ENCODE results near the gene SMTNL1. TPM values are rescaled to one million over a fixed set of nuclear protein-coding genes. Genes with fewer than 3 reads are reported as not detected.

SMTNL1 gene
- total and polyA plus RNA-seq, 4 donors = not detected

GRCh38 chr11:57585301-57585700 lies 47.9 kb downstream of the SMTNL1 start (continued):
- TF ChIP-seq, protein P1, sequence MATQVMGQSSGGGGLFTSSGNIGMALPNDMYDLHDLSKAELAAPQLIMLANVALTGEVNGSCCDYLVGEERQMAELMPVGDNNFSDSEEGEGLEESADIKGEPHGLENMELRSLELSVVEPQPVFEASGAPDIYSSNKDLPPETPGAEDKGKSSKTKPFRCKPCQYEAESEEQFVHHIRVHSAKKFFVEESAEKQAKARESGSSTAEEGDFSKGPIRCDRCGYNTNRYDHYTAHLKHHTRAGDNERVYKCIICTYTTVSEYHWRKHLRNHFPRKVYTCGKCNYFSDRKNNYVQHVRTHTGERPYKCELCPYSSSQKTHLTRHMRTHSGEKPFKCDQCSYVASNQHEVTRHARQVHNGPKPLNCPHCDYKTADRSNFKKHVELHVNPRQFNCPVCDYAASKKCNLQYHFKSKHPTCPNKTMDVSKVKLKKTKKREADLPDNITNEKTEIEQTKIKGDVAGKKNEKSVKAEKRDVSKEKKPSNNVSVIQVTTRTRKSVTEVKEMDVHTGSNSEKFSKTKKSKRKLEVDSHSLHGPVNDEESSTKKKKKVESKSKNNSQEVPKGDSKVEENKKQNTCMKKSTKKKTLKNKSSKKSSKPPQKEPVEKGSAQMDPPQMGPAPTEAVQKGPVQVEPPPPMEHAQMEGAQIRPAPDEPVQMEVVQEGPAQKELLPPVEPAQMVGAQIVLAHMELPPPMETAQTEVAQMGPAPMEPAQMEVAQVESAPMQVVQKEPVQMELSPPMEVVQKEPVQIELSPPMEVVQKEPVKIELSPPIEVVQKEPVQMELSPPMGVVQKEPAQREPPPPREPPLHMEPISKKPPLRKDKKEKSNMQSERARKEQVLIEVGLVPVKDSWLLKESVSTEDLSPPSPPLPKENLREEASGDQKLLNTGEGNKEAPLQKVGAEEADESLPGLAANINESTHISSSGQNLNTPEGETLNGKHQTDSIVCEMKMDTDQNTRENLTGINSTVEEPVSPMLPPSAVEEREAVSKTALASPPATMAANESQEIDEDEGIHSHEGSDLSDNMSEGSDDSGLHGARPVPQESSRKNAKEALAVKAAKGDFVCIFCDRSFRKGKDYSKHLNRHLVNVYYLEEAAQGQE (IDR thresholded peaks at IDR 0.05) = no peak

DNA sequence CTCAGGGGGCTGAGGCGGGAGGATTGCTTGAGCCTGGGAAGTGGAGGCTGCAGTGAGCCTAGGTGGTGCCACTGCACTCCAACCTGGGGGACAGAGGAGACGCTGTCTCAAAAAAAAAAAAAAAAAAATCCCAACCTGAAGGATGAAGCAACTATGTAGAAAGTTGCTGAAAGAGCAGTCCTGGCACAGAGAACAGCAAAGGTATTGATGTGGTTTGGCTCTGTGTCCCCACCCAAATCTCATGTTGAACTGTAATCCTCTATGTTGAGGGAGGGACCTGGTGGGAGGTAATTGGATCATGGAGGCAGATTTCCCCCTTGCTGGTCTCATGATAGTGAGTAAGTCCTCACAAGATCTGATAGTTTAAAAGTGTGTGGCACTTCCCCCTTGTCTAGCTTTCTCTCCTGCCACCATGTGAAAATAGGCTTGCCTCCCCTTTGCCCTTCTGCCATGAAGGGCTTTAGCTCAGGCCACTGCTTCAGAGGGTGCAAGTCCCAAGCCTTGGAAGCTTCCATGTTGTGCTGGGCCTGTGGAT lies 49.4 kb downstream of the SMTNL1 start:
- WGBS = 48% methylated on average over 2 of the region's 2 CpGs
- Histone ChIP-seq H3K36me3 (ENCODE audit: control insufficient read depth in 4 of 4, insufficient read depth in 3 of 4, low read depth in 1 of 4, low read length in 3 of 4) (no peaks in the 10 kb centered on the region), H3K9me3 (ENCODE audit: control insufficient read depth in 4 of 4, low read length in 3 of 4) (no peaks in the 10 kb centered on the region), H3K4me1 (ENCODE audit: control insufficient read depth in 4 of 4, insufficient read depth in 4 of 4, low read length in 3 of 4) (peaks cover 5 to 17% (median 12%) of the 10 kb centered on the region in 4 donors), H3K4me3 (ENCODE audit: low read depth in 1 of 3, low read length in 3 of 3) (no peak overlapping the region), H3K9ac (ENCODE audit: low read depth in 1 of 2, low read length in 2 of 2) (no peak overlapping the region), H3K27me3 (ENCODE audit: control insufficient read depth in 4 of 4, insufficient read depth in 4 of 4, low read length in 3 of 4) (no peaks in the 10 kb centered on the region), H3K27ac (ENCODE audit: low read depth in 1 of 2, low read length in 2 of 2) (no peak overlapping the region)
- no peak for TF ChIP-seq TAF1 (conservative IDR thresholded peaks at IDR 0.05)
- TF ChIP-seq FOXA2 (IDR thresholded peaks at IDR 0.05) = no peak
- TF ChIP-seq ZBTB33 (IDR thresholded peaks at IDR 0.05) = no peak
- DNase-seq (ENCODE audit: low spot score) = no peak

DNA sequence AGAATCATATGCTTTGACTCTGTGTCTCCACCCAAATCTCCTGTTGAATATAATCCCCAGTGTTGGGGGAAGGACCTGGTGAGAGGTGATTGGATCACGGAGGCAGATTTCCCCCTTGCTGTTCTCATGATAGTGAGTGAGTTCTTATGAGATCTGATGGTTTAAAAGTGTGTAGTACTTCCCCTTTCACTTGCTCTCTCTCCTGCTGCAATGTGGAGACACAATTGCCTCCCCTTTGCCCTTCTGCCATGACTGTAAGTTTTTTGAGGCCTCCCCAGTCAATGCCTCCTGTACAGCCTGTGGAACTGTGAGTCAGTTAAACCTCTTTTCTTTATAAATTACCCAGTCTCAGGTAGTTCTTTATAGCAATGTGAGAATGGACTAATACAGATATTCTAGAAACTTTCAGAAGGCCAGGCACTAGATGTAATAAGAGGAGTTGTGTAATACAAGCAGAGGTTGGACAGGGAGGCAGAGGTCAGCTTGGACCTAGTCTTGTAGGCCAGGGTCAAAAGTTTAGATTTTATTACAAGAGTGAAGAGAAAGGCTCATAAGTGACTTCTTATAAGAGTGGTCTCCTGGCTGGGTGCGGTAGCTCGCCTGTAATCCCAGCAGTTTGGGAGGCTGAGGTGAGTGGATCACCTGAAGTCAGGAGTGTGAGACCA lies 50.8 kb downstream of the SMTNL1 start:
- H3K27me3 ChIP-seq (ENCODE audit: control insufficient read depth in 4 of 4, insufficient read depth in 4 of 4, low read length in 3 of 4) = no peaks in the 10 kb centered on the region
- no peaks in the 10 kb centered on the region for H3K9me3 ChIP-seq (ENCODE audit: control insufficient read depth in 4 of 4, low read length in 3 of 4)
- H3K27ac ChIP-seq (ENCODE audit: low read depth in 1 of 2, low read length in 2 of 2) = peak overlapping the region; percentile 42 to 84
- H3K9ac ChIP-seq (ENCODE audit: low read depth in 1 of 2, low read length in 2 of 2) = no peak overlapping the region
- DNase-seq (ENCODE audit: low spot score) = no peak
- H3K36me3 ChIP-seq (ENCODE audit: control insufficient read depth in 4 of 4, insufficient read depth in 3 of 4, low read depth in 1 of 4, low read length in 3 of 4) = no peaks in the 10 kb centered on the region
- WGBS = 75% methylated on average over 3 of the region's 3 CpGs
- H3K4me3 ChIP-seq (ENCODE audit: low read depth in 1 of 3, low read length in 3 of 3) = no peak overlapping the region
- H3K4me1 ChIP-seq (ENCODE audit: control insufficient read depth in 4 of 4, insufficient read depth in 4 of 4, low read length in 3 of 4) = peaks cover 5 to 17% (median 12%) of the 10 kb centered on the region in 4 donors
- no peak for TF ChIP-seq ATF3 (IDR thresholded peaks at IDR 0.05)
- TF ChIP-seq GABPA (IDR thresholded peaks at IDR 0.05 in 1 of 2, conservative IDR thresholded peaks at IDR 0.05 in 1 of 2) = no peak
- peak; percentile 95 to 98 for TF ChIP-seq HNF4A (conservative IDR thresholded peaks at IDR 0.05)
- TF ChIP-seq JUND (IDR thresholded peaks at IDR 0.05) = peak in 1 of 2 donors; percentile 71
- TF ChIP-seq RAD21 (IDR thresholded peaks at IDR 0.05) = peak in 1 of 2 donors; percentile 31
- TF ChIP-seq ZBTB33 (IDR thresholded peaks at IDR 0.05) = no peak
- TF ChIP-seq, protein P2, sequence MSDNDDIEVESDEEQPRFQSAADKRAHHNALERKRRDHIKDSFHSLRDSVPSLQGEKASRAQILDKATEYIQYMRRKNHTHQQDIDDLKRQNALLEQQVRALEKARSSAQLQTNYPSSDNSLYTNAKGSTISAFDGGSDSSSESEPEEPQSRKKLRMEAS (IDR thresholded peaks at IDR 0.05) = peak; percentile 86
- TF ChIP-seq YY1 (IDR thresholded peaks at IDR 0.05) = peak; percentile 56
- TF ChIP-seq EGR1 (IDR thresholded peaks at IDR 0.05; ENCODE audit: low read depth in 2 of 2) = no peak
- no peak for TF ChIP-seq FOXA1 (IDR thresholded peaks at IDR 0.05)
- peak; percentile 90 for TF ChIP-seq NR2F2 (IDR thresholded peaks at IDR 0.05)
- no peak for TF ChIP-seq FOXA2 (IDR thresholded peaks at IDR 0.05)
- TF ChIP-seq HNF4G (IDR thresholded peaks at IDR 0.05) = peak; percentile 85
- peak; percentile 91 to 96 for TF ChIP-seq RXRA (IDR thresholded peaks at IDR 0.05)
- TF ChIP-seq, protein P3, sequence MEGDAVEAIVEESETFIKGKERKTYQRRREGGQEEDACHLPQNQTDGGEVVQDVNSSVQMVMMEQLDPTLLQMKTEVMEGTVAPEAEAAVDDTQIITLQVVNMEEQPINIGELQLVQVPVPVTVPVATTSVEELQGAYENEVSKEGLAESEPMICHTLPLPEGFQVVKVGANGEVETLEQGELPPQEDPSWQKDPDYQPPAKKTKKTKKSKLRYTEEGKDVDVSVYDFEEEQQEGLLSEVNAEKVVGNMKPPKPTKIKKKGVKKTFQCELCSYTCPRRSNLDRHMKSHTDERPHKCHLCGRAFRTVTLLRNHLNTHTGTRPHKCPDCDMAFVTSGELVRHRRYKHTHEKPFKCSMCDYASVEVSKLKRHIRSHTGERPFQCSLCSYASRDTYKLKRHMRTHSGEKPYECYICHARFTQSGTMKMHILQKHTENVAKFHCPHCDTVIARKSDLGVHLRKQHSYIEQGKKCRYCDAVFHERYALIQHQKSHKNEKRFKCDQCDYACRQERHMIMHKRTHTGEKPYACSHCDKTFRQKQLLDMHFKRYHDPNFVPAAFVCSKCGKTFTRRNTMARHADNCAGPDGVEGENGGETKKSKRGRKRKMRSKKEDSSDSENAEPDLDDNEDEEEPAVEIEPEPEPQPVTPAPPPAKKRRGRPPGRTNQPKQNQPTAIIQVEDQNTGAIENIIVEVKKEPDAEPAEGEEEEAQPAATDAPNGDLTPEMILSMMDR (IDR thresholded peaks at IDR 0.05; ENCODE audit: low read depth, low read length, missing input control) = no peak
- peak; percentile 68 for TF ChIP-seq SP1 (IDR thresholded peaks at IDR 0.05)
- TF ChIP-seq TAF1 (conservative IDR thresholded peaks at IDR 0.05) = no peak
